Measurements from ENCODE around the gene DENND6B.

Gene DENND6B

DNA sequence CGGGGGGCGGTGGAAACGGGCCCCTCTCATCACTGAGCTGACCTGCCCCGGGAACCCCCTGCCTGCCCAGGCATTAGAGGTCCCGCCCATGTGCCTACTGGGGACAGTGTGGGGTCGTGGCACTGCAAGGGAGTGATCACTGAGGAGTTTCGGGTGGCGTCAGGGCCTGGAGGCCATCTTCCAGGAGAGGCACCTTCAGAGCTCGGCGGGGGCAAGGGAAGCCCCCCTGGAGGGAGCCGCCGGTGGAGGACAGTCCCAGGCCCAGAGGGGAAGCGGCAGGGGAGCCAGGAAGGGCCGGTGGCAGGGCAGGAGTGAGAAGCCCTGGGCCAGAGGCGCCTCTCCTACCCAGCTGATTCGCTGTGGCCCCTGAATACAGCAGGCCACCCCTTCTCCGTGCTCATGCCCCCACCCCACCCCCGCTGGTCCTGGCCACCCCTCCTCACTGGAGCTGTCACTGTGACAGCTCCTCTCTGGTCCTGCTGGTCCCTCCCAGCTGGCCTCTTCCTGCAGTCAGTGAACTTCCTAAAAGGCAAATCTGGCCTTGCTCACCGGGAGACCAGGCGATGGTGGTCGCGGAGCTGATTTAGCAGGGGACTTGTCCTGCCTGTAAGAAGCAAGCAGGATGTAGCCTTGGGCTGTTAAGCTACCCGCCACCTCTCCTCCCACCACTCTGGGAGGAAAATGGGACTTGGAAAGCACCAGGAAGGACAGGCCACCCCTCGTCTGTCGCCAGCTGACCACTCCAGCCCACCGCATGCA is 54.6 kb downstream of the DENND6B start:
- no peak for DNase-seq (ENCODE audit: low read depth)
- TF ChIP-seq, protein P1, sequence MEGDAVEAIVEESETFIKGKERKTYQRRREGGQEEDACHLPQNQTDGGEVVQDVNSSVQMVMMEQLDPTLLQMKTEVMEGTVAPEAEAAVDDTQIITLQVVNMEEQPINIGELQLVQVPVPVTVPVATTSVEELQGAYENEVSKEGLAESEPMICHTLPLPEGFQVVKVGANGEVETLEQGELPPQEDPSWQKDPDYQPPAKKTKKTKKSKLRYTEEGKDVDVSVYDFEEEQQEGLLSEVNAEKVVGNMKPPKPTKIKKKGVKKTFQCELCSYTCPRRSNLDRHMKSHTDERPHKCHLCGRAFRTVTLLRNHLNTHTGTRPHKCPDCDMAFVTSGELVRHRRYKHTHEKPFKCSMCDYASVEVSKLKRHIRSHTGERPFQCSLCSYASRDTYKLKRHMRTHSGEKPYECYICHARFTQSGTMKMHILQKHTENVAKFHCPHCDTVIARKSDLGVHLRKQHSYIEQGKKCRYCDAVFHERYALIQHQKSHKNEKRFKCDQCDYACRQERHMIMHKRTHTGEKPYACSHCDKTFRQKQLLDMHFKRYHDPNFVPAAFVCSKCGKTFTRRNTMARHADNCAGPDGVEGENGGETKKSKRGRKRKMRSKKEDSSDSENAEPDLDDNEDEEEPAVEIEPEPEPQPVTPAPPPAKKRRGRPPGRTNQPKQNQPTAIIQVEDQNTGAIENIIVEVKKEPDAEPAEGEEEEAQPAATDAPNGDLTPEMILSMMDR (IDR thresholded peaks at IDR 0.05; ENCODE audit: control insufficient read depth, insufficient read depth, low read depth, low read length, missing control alignments) = no peak
- H3K4me3 ChIP-seq (ENCODE audit: control insufficient read depth, low read depth, low read length) = no peak overlapping the region

GRCh38 chr22:50271519-50271970 is 55.3 kb downstream of the DENND6B start:
- DNase-seq (ENCODE audit: low read depth) = no peak
- H3K4me3 ChIP-seq (ENCODE audit: control insufficient read depth, low read depth, low read length) = peak overlapping the region; percentile 59
- TF ChIP-seq, protein P1 (IDR thresholded peaks at IDR 0.05; ENCODE audit: control insufficient read depth, insufficient read depth, low read depth, low read length, missing control alignments) = peak; percentile 19

GRCh38 chr22:50270666-50271394 is 56.0 kb downstream of the DENND6B start:
- TF ChIP-seq, protein P1 (IDR thresholded peaks at IDR 0.05; ENCODE audit: control insufficient read depth, insufficient read depth, low read depth, low read length, missing control alignments) = no peak
- no peak for DNase-seq (ENCODE audit: low read depth)
- peak overlapping the region; percentile 59 for H3K4me3 ChIP-seq (ENCODE audit: control insufficient read depth, low read depth, low read length)

DNA sequence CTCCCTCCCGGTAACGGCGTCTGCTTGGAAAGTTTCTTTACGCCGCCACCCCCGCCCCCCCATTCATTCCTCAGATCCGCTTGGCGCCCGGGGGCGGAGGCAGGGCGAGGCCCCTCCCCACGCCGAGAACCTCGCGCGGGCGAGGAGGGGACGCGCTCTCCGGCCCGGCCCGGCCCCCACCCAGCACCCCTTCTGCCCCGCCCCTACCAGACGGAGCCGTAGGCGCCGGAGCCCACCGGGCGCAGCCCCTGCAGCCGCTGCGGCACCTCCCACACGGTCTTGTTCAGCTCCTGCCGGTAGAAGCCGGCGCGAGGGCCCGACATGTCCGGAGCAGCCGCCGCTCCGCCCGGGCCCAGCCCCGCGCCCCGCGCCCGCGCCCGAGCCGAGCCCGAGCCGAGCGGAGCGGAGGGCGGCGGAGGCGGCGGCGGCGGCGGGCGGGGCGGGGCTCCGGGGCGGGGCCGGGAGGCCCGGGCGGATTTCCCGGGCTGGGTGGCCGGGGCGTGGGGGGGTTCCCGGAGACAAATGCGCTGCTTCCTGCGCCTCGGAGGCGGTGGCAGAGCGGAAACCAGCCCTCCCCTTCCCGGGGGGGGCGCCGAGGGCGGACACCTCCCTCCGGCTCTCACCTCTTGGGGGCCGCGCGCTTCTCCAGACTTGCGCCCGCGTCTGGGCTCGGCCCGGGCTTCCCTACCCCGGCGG is 56.7 kb downstream of the DENND6B start, which contains the start of gene MAPK11:
MAPK11 (minus strand) TSS at position 411 of the 696 bp plus-strand sequence; CDS start at position 323, 88 bp downstream.
- DNase-seq (ENCODE audit: low read depth) = no peak
- H3K4me3 ChIP-seq (ENCODE audit: control insufficient read depth, low read depth, low read length) = peak within 1 kb of the TSS; percentile 59
- TF ChIP-seq, protein P1 (IDR thresholded peaks at IDR 0.05; ENCODE audit: control insufficient read depth, insufficient read depth, low read depth, low read length, missing control alignments) = no peak

- TF ChIP-seq, protein P1 (IDR thresholded peaks at IDR 0.05; ENCODE audit: control insufficient read depth, insufficient read depth, low read depth, low read length, missing control alignments) = no peak
- H3K4me3 ChIP-seq (ENCODE audit: control insufficient read depth, low read depth, low read length) = peak overlapping the region; percentile 59
- no peak for DNase-seq (ENCODE audit: low read depth)
Observed at GRCh38 chr22:50269573-50269969, 57.2 kb downstream of the DENND6B start.

GRCh38 chr22:50268655-50269113 is 58.1 kb downstream of the DENND6B start:
- TF ChIP-seq, protein P1 (IDR thresholded peaks at IDR 0.05; ENCODE audit: control insufficient read depth, insufficient read depth, low read depth, low read length, missing control alignments) = no peak
- no peak for DNase-seq (ENCODE audit: low read depth)
- H3K4me3 ChIP-seq (ENCODE audit: control insufficient read depth, low read depth, low read length) = no peak overlapping the region
